GM23248 (cell line): ENCODE results near the gene POU2F1.

ENCODE experiments used
- EZH2 ChIP-seq: fragments of 200-600 bp; sonication (generic); IDR thresholded peaks from 2 replicates; pipeline ENCODE4 v1.6.1; 2018; ENCODE audit warnings: antibody characterized with exemption, mild to moderate bottlenecking; ENCODE audit not compliant: insufficient read depth, poor library complexity, severe bottlenecking
- EZH2phosphoT487 ChIP-seq: fragments of 200-600 bp; sonication (generic); IDR thresholded peaks from 2 replicates; pipeline ENCODE4 v1.6.1; 2018; ENCODE audit warnings: antibody characterized with exemption, moderate library complexity, mild to moderate bottlenecking, low read depth; ENCODE audit not compliant: insufficient read depth

DNA sequence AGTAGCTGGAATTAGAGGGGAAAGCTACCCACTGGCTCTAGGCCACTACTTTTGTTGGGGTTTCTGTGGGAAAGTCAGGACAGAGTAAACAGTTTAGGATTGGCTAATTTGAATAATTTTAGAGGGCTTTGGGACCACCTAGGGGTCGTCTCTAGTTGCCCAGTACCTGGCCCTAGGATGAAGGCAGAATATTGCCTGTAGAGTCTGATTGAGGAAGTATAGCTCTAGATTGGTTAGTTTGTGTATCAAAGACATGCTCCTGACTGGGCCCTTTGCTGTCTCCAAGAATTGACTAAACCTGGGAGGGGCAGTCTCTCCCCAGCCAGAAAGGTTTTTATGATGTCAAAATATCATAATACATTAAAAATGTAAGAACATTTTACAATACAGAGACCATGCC lies 142.0 kb downstream of the POU2F1 start:
- no peak for TF ChIP-seq EZH2
- no peak for TF ChIP-seq EZH2phosphoT487
